Stimulated activated CD8-positive, alpha-beta memory T cell treated with anti-CD3 and anti-CD28 coated beads, Interleukin-7, amount 100 ng/mL, for 24 hours (primary cell): ENCODE measurements around the gene MSH3.
"Not testable (repeated sequence)": the region's sequence is repeated elsewhere in the genome, so short reads cannot be mapped to it uniquely, and the experiment has no call there.

Source experiments
- DNase-seq: peaks from one replicate; pipeline ENCODE4 v3.0.0-alpha.2; 2020; ENCODE audit warnings: low read depth

Gene MSH3

DNA sequence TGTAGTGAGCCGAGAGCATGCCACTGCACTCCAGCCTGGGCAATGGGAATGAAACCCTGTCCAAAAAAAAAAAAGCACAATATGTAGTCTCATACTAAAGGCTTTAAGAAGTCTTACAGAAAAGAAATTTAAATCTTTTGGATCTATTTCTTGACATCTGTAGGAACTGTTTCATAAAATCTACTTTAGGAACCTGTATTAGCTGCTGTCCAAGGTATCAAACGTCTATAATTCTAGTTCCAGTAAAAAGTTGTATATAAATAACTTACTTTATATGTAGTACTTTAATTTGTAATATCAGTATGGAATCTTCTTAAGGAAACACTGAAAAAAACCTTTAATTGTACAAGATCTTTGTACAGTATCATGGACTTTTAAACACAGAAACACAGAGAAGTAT, 199.0 kb downstream of the MSH3 start:
- no peak for DNase-seq

- DNase-seq = no peak
Measured at GRCh38 chr5:80854583-80854982, 200.1 kb downstream of the MSH3 start.

GRCh38 chr5:80860924-80861613, 206.6 kb downstream of the MSH3 start:
- no peak for DNase-seq

DNA sequence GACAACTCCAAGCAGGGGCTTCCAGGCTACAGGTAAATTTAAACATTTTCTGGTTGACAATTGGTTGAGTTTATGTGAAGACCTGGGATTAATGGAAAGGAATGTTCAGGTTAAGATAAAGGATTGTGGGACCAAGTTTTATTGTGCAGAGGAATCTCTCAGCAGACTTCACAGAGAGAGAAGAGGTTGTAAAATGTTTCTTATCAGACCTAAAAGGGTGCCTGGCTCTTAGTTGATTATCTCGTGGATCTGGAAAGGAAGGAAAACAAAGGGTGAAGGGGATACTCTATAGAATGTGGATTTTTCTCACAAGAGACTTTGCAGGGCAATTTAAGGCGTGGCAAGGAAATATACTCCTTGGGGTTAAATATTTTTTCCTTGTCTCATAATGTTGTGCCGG, 209.3 kb downstream of the MSH3 start:
- no peak for DNase-seq

GRCh38 chr5:80864109-80864508, 209.7 kb downstream of the MSH3 start:
- DNase-seq = no peak

DNA sequence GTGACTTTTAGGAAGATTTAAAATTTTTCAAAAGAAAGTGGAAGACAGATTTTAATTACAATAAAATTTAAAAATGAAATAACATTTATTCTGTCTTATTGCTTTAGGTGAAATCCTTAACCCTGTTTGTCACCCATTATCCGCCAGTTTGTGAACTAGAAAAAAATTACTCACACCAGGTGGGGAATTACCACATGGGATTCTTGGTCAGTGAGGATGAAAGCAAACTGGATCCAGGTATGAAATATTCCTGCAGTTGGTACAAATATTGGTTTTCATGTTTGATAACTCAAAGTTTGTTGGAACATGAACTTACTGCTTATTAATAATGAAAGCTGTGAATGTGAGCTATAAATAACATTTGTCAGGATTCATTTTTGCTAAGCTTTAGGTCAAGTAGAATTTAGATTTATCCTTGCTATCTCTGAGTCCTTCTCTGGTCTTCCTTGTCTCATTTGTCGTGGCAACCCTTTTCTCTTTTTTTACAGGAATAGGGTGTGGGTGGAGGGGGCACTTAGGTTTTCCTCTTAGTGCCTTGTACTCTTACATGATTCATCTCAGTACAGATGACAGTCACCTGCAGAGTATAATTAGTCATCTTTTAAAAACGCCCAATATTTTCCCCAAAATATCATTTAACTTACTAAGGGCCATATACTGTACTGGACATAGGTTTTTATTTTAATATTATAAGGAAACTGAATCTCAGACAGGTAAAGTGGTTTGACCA, 210.4 kb downstream of the MSH3 start:
- no peak for DNase-seq

GRCh38 chr5:80865551-80865950, 211.1 kb downstream of the MSH3 start:
- DNase-seq = no peak

GRCh38 chr5:80866371-80866770, 211.9 kb downstream of the MSH3 start:
- no peak for DNase-seq

DNA sequence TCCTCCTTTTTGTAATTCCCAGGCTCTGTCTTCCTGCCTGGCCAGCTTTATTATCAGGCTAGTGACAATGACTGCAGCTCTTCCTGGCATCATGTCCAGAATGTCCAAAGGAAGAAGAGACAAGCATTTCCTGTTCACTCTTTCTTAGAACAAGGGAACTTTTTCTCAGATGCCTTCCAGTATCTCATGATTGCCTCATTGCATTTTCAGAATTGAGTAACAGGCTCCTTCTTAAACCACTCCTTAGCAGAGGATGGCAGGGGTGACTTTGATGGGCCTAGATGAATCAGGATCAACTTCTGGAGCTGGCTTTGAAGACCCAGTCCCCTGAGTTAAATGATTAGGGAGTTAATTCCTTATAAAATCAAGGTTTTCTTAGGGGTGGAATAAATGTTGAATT, 212.8 kb downstream of the MSH3 start:
- DNase-seq = no peak

DNA sequence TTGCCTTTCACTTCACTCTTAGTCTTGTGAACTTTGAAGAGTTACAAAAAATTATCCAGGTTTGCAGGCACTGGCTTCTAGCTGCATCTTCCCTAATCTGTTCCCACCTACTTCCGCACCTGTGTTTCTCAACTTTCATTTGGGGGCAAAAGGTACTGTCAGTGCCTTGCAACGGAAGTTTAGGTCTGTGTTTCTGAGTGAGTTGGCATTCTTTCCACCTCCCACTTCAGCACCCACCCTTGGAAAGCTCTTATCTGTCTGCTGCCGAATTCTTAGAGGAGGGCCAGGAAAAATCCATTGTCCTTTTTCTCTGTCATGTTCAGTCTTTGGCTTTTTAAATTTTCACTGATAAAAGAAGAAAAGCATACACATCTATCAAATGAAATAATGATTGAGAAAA, 216.0 kb downstream of the MSH3 start:
- no peak for DNase-seq

DNA sequence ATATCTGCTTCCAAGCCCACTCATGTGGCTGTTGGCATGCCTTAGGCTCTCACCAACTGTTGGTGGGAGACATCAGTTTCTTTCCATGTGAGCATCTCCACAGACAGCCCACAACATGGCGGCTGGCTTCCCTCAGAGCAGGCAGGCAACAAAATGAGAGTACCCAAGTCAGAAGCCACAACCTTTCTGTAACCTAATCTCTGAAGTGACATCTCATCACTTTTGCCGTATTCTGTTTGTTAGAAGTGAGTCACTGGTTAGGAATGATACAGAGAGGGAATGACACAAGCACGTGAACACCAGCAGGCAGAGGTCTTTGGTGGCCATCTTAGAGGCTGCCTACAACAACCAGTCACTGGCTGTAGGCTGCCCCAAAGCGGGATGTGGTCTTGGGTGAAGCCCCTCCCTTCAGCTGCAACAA, 217.1 kb downstream of the MSH3 start:
- DNase-seq = no peak

- DNase-seq = no peak
Measured at GRCh38 chr5:80874162-80874561, 219.7 kb downstream of the MSH3 start.

- DNase-seq = no peak
Measured at GRCh38 chr5:80877592-80877991, 223.1 kb downstream of the MSH3 start.

GRCh38 chr5:80881726-80882125, 227.3 kb downstream of the MSH3 start:
- no peak for DNase-seq

GRCh38 chr5:80883390-80883789, 228.9 kb downstream of the MSH3 start:
- not testable (repeated sequence) for DNase-seq

DNA sequence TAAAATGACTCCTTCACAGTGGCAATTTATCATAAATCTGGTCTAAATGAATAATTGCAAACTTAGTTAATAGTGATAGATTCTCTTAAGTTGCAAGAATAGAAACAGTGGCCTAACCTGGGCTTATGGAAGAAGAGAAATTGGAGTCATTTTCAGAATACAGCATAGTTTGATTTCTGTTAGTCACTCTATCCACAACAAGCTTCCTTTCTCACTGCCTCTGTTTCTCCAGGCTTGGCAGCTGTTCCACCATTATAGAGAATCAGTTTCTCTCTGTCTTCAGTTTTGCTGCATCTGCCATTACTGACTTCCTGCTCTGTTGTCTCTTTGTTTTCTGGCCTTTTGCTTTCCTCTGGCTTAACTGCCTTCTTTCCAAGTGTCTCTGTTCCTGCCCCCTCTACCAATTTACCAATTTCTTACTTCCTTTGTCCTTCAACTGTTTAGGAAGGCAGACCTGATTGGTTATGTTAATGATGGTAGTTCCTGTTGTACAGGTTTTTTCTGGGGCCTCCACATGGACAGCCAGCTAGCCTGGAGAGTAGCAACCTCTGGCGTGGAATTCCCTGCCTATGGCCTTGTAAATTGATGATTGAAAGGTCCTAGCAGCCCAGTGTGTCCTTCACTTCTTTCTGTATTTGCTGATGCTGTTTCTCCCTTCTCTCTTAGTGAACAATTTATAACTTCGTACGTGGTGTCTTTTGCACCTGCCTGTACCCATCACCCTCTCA, 229.8 kb downstream of the MSH3 start:
- no peak for DNase-seq

- DNase-seq = no peak
Measured at GRCh38 chr5:80884929-80885328, 230.5 kb downstream of the MSH3 start.

DNA sequence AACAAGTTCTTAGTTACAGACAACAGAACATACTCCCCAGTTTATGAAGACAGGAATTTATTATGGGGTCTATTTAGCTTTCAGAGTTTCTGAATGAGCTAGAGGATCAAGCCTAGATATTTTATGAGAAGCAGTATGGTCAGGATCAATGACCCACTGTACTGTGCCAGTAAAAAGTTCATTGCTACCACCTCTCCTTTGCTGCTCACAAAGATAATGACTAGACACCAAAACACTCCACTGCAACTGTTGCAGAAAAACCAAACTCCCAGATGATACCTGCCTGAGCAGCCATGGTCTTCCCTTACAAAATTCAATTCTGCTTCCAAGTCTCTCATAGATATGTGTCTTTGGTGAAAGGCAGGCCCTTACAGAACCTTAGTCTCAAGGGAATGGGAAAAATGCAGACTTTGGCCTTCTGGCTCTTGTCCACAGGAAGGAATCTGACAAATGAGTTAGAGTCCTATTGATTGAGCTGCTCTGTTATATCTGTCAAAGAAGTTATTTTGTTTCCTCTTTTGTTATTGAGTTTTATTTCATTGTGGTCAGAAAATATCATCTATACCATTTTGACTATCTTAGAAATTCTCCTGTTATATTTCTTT, 231.0 kb downstream of the MSH3 start:
- DNase-seq = no peak

- no peak for DNase-seq
Measured at GRCh38 chr5:80894083-80894482, 239.6 kb downstream of the MSH3 start.

DNA sequence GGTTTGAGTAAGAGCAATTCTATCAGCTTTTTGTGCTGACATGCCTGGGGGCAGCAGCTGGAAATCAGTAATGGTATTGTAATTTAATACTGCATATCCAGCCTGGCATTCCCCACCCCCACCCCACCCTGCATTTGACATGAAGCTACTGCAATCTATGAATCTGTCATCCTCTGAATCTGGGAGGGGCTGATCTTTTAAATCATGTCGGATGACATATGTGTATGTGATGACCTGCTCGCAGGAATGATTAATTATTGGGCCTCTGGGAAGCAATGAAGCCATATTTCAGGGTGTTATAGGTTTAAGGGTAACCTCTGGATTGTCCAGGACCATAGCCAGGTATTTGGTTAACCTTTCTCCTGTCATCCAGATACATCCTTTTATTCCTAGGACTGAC, 241.1 kb downstream of the MSH3 start:
- DNase-seq = no peak

DNA sequence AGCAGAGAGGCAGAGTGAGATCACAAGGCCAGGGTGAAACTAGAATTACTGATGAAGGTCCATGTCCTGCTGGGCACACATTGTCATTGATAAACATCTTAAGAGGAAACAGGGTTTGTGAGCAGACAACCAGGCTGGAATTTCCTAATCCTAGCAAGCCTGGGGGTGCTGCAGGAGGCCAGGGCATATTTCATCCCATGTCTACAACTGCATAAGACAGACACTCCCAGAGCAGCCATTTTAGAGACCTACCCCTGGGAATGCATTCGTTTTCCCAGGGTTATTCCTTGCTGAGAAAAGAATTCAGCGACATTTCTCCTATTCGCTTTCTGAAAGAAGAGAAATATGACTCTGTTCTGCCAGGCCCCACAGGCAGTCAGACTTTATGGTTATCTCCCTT, 248.2 kb downstream of the MSH3 start:
- DNase-seq = not testable (repeated sequence)

- DNase-seq = no peak
Measured at GRCh38 chr5:80904533-80905187, 250.2 kb downstream of the MSH3 start.
